HFF-Myc (cell line): ENCODE measurements around the gene ARFRP1.
"Not testable (repeated sequence)": the region's sequence is repeated elsewhere in the genome, so short reads cannot be mapped to it uniquely, and the experiment has no call there.

ENCODE experiments used
- DNase-seq: peaks from one replicate; pipeline ENCODE4 v3.0.0-alpha.2; 2011; ENCODE audit warnings: low read depth; ENCODE audit errors: extremely low read depth
- H3K4me3 ChIP-seq: replicated peaks from 2 replicates; pipeline ENCODE4 v1.5.1; 2011; ENCODE audit warnings: low read depth, mild to moderate bottlenecking, control low read depth, low read length
- TF ChIP-seq, protein P1 (sequence below): IDR thresholded peaks from 2 replicates; pipeline ENCODE4 v1.5.1; 2012; ENCODE audit warnings: mild to moderate bottlenecking, low read depth, low read length, control low read depth; ENCODE audit errors: missing control alignments

The ARFRP1 gene

DNA sequence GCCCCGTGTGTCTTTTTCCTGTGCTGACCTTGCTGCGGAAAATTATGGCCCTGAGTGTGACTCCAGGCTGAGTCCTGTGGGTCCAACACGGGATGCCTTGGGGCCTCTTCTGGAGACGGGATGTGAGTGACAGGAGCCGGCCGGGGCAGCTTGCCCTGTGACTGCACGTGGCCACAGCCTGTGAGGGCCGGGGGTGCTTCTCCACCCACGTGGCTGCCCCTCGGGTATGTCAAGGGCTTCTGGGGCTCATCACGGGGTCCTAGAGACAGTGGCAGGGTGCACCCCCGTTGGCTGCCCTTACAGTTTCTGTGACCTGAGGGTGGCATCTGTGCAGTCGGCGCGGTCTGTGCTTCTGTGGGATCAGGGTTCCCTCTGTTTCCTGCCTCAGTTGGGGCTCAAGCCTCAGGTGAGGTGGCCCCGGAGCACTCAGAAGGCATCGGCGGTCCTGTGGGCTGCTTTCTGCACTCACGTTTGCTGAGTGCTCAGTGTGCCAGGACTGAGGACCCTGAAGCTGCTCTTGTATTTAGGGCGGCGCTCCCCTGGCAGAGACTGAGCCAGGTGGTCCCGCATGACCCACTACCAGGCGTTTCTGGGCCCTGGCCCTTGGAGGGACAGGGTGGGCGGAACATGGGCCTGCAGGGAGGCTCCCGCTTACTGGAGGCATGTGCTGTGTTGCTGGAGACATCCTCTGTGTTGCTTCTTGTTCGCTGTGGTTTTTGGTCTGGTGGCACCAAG, 44.3 kb downstream of the ARFRP1 start:
- TF ChIP-seq, protein P1, sequence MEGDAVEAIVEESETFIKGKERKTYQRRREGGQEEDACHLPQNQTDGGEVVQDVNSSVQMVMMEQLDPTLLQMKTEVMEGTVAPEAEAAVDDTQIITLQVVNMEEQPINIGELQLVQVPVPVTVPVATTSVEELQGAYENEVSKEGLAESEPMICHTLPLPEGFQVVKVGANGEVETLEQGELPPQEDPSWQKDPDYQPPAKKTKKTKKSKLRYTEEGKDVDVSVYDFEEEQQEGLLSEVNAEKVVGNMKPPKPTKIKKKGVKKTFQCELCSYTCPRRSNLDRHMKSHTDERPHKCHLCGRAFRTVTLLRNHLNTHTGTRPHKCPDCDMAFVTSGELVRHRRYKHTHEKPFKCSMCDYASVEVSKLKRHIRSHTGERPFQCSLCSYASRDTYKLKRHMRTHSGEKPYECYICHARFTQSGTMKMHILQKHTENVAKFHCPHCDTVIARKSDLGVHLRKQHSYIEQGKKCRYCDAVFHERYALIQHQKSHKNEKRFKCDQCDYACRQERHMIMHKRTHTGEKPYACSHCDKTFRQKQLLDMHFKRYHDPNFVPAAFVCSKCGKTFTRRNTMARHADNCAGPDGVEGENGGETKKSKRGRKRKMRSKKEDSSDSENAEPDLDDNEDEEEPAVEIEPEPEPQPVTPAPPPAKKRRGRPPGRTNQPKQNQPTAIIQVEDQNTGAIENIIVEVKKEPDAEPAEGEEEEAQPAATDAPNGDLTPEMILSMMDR, result no peak
- H3K4me3 ChIP-seq, result no peak overlapping the region

GRCh38 chr20:63662813-63663189, 45.0 kb downstream of the ARFRP1 start:
- DNase-seq, result no peak
- TF ChIP-seq, protein P1, result no peak
- no peak overlapping the region for H3K4me3 ChIP-seq

More for the DNA sequence above, 44.3 kb downstream of the ARFRP1 start:
- DNase-seq, result no peak

- TF ChIP-seq, protein P1, result no peak
- H3K4me3 ChIP-seq, result no peak overlapping the region
- no peak for DNase-seq
Observed at GRCh38 chr20:63661959-63662812, 45.6 kb downstream of the ARFRP1 start.

DNA sequence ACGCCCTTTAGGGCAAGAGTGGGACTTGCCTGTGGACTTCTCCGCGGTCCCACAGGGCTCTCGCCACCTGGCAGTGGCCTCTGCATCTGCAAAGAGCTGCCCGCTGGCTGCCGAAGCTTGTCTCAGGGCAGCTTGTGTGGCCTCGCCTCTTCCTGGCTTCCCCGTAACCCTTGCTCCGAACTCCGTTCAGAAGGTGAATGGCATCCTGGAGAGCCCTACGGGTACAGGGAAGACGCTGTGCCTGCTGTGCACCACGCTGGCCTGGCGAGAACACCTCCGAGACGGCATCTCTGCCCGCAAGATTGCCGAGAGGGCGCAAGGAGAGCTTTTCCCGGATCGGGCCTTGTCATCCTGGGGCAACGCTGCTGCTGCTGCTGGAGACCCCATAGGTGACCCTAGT, 46.7 kb downstream of the ARFRP1 start:
- no peak overlapping the region for H3K4me3 ChIP-seq

GRCh38 chr20:63660622-63661021, 47.2 kb downstream of the ARFRP1 start:
- DNase-seq, result no peak
- TF ChIP-seq, protein P1, result no peak
- no peak overlapping the region for H3K4me3 ChIP-seq

More for the DNA sequence above, 46.7 kb downstream of the ARFRP1 start:
- DNase-seq, result no peak
- TF ChIP-seq, protein P1, result no peak

DNA sequence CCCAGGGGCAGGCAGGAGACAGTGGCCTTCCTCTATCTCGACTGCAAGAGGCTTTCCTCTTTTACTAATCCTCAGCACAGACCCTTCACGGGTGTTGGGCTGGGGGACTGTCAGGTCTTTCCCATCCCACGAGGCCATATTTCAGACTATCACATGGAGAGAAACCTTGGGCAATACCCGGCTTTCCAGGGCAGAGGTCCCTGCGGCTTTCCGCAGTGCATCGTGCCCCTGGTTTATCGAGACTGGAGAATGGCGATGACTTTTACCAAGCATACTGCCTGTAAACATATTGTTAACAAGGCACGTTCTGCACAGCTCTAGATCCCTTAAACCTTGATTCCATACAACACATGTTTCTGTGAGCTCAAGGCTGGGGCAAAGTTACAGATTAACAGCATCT, 47.6 kb downstream of the ARFRP1 start:
- DNase-seq, H3K4me3 ChIP-seq: not testable (repeated sequence)

GRCh38 chr20:63659370-63659769, 48.4 kb downstream of the ARFRP1 start:
- TF ChIP-seq, protein P1, result no peak
- DNase-seq, result no peak
- peak overlapping the region; percentile 97 for H3K4me3 ChIP-seq
